Tibial nerve (tissue), 4 donors: Measurements from ENCODE around the gene NAA50. TPM values are rescaled to one million over a fixed set of nuclear protein-coding genes. Genes with fewer than 3 reads are reported as not detected.

Source experiments
- DNase-seq, 2 donors: peaks; one replicate each; pipeline ENCODE4 v3.0.0-alpha.2; 2019; ENCODE audit warnings: low spot score in 2 of 2
- H3K27ac ChIP-seq, 4 donors: fragments of 200-600 bp; sonication (generic) in 3 of 4; one replicate each; pipeline ENCODE4 v1.5.1; 2017 to 2019; ENCODE audit warnings: mild to moderate bottlenecking in 1 of 4
- H3K27me3 ChIP-seq, 2 donors: fragments of 200-600 bp; sonication (generic) in 1 of 2; one replicate each; pipeline versions ENCODE4 v1.5.1 to v1.6.0; 2017 to 2019
- H3K36me3 ChIP-seq, 3 donors: fragments of 200-600 bp; sonication (generic); one replicate each; pipeline ENCODE4 v1.5.1; 2018 to 2019
- H3K4me1 ChIP-seq, 4 donors: fragments of 200-600 bp; sonication (generic) in 3 of 4; one replicate each; pipeline ENCODE4 v1.5.1; 2017 to 2019
- H3K4me3 ChIP-seq, 4 donors: fragments of 200-600 bp; sonication (generic) in 3 of 4; one replicate each; pipeline ENCODE4 v1.5.1; 2017 to 2019; ENCODE audit warnings: mild to moderate bottlenecking in 1 of 4, moderate library complexity in 1 of 4
- H3K9me3 ChIP-seq, 4 donors: fragments of 200-600 bp; sonication (generic) in 3 of 4; one replicate each; pipeline ENCODE4 v1.5.1; 2017 to 2019
- CTCF ChIP-seq, 5 experiments: fragments of 200-600 bp in 3 of 5; fragments of 450-650 bp in 2 of 5; sonication (generic) in 3 of 5; IDR thresholded peaks; one replicate each; pipeline ENCODE4 v1.5.1; 2016 to 2019; ENCODE audit warnings: antibody characterized with exemption in 5 of 5, mild to moderate bottlenecking in 3 of 5, moderate library complexity in 2 of 5
- EP300 ChIP-seq, 2 donors: sonication (generic); formaldehyde crosslinking; IDR thresholded peaks; one replicate each; pipeline ENCODE4 v1.6.1; 2017; ENCODE audit warnings: antibody characterized with exemption in 2 of 2, mild to moderate bottlenecking in 1 of 2
- POLR2A ChIP-seq, 2 donors: fragments of 450-650 bp; IDR thresholded peaks; one replicate each; pipeline ENCODE4 v1.6.1; 2017; ENCODE audit warnings: antibody characterized with exemption in 2 of 2, mild to moderate bottlenecking in 2 of 2, moderate library complexity in 2 of 2
- WGBS, 2 donors: methylation state at CpG; one replicate each; pipeline ENCODE4 v1.1.5; 2018; 5-methylcytosine and 5-hydroxymethylcytosine counted together
- total RNA-seq, 4 donors: library from RNA; depleted of rRNA; stranded (reverse); fragments of >200 nt; gene quantifications; one replicate each; pipeline ENCODE4 v1.1.0, GENCODE V29; 2016

Gene NAA50
- total RNA-seq, 4 donors from 2014 or later, result 80.7 to 101 (median 89.0) TPM

- Histone ChIP-seq H3K9me3 (no peaks in the 10 kb centered on the region), H3K4me1 (peaks cover 0 to 28% (median 2%) of the 10 kb centered on the region in 4 donors), H3K27me3 (no peaks in the 10 kb centered on the region), H3K4me3 (no peak overlapping the region), H3K27ac (no peak overlapping the region), H3K36me3 (no peaks in the 10 kb centered on the region)
- WGBS, 2 donors, result 50 to 54% methylated on average over 1 of the region's 1 CpG
- no peak for DNase-seq
- TF ChIP-seq POLR2A (IDR thresholded peaks at IDR 0.05) (no peak), CTCF (IDR thresholded peaks at IDR 0.05) (no peak), EP300 (IDR thresholded peaks at IDR 0.05) (no peak)
These were observed 15.5 kb downstream of the NAA50 start for GRCh38 chr3:113730550-113730949.

GRCh38 chr3:113728661-113729060 lies 17.4 kb downstream of the NAA50 start:
- no peaks in the 10 kb centered on the region for H3K36me3 ChIP-seq
- no peaks in the 10 kb centered on the region for H3K9me3 ChIP-seq
- H3K27me3 ChIP-seq, result no peaks in the 10 kb centered on the region
- TF ChIP-seq CTCF (IDR thresholded peaks at IDR 0.05) (no peak), EP300 (IDR thresholded peaks at IDR 0.05) (no peak), POLR2A (IDR thresholded peaks at IDR 0.05) (no peak)
- H3K4me3 ChIP-seq, result no peak overlapping the region
- no peak for DNase-seq
- H3K27ac ChIP-seq, result no peak overlapping the region
- peaks cover 0 to 28% (median 2%) of the 10 kb centered on the region in 4 donors for H3K4me1 ChIP-seq
- WGBS, 2 donors, result 85 to 97% methylated on average over 2 of the region's 2 CpGs

GRCh38 chr3:113721636-113722035 lies 24.4 kb downstream of the NAA50 start:
- 75 to 78% methylated on average over 3 of the region's 3 CpGs for WGBS, 2 donors
- no peak for TF ChIP-seq POLR2A (IDR thresholded peaks at IDR 0.05)
- TF ChIP-seq EP300 (IDR thresholded peaks at IDR 0.05), result no peak
- TF ChIP-seq CTCF (IDR thresholded peaks at IDR 0.05), result no peak
- no peak overlapping the region for H3K4me3 ChIP-seq
- peaks cover 0 to 10% (median 0%) of the 10 kb centered on the region in 4 donors for H3K4me1 ChIP-seq
- peaks cover 0 to 43% (median 8%) of the 10 kb centered on the region in 3 donors for H3K36me3 ChIP-seq
- no peaks in the 10 kb centered on the region for H3K9me3 ChIP-seq
- no peak for DNase-seq
- no peaks in the 10 kb centered on the region for H3K27me3 ChIP-seq
- H3K27ac ChIP-seq, result no peak overlapping the region

GRCh38 chr3:113719758-113720157 lies 26.3 kb downstream of the NAA50 start:
- H3K27me3 ChIP-seq, result no peaks in the 10 kb centered on the region
- TF ChIP-seq POLR2A (IDR thresholded peaks at IDR 0.05) (no peak), EP300 (IDR thresholded peaks at IDR 0.05) (no peak), CTCF (IDR thresholded peaks at IDR 0.05) (no peak)
- WGBS, 2 donors, result 91 to 94% methylated on average over 2 of the region's 2 CpGs
- no peaks in the 10 kb centered on the region for H3K9me3 ChIP-seq
- no peak for DNase-seq
- H3K27ac ChIP-seq, result no peak overlapping the region
- H3K36me3 ChIP-seq, result peaks cover 0 to 47% (median 8%) of the 10 kb centered on the region in 3 donors
- no peak overlapping the region for H3K4me3 ChIP-seq
- peaks cover 0 to 10% (median 0%) of the 10 kb centered on the region in 4 donors for H3K4me1 ChIP-seq

- 98 to 100% methylated on average over 1 of the region's 1 CpG for WGBS, 2 donors
These were observed 26.8 kb downstream of the NAA50 start for GRCh38 chr3:113719294-113719693.

More at GRCh38 chr3:113719294-113719693, 26.8 kb downstream of the NAA50 start:
- Histone ChIP-seq H3K27ac (no peak overlapping the region), H3K9me3 (no peaks in the 10 kb centered on the region), H3K4me1 (peaks cover 0 to 10% (median 0%) of the 10 kb centered on the region in 4 donors), H3K4me3 (no peak overlapping the region), H3K27me3 (no peaks in the 10 kb centered on the region), H3K36me3 (peaks cover 0 to 47% (median 8%) of the 10 kb centered on the region in 3 donors)
- no peak for DNase-seq
- no peak for TF ChIP-seq POLR2A (IDR thresholded peaks at IDR 0.05)
- no peak for TF ChIP-seq EP300 (IDR thresholded peaks at IDR 0.05)
- TF ChIP-seq CTCF (IDR thresholded peaks at IDR 0.05), result no peak
